NB4 (cell line): Measurements from ENCODE around the gene CLSTN2.

ENCODE experiments used
- DNase-seq: peaks from one replicate; pipeline ENCODE4 v3.0.0; 2010; ENCODE audit warnings: low read depth
- H3K4me3 ChIP-seq: one replicate; pipeline ENCODE4 v1.5.1; 2011; ENCODE audit warnings: mild to moderate bottlenecking, low read depth, low read length, moderate library complexity
- MYC ChIP-seq: IDR thresholded peaks from 2 replicates; pipeline ENCODE4 v1.6.1; 2011; ENCODE audit warnings: low read depth, low read length
- POLR2A ChIP-seq: IDR thresholded peaks from 2 replicates; pipeline ENCODE4 v1.6.1; 2011; ENCODE audit warnings: mild to moderate bottlenecking; ENCODE audit not compliant: insufficient read length; ENCODE audit errors: extremely low read depth
- TF ChIP-seq, protein P1 (sequence below): IDR thresholded peaks from 2 replicates; pipeline ENCODE4 v1.6.1; 2011; ENCODE audit warnings: low read depth, low read length
- TF ChIP-seq, protein P2 (sequence below): IDR thresholded peaks from one replicate; pipeline ENCODE4 v1.5.1; 2012; ENCODE audit warnings: low read depth, low read length

CLSTN2 gene

DNA sequence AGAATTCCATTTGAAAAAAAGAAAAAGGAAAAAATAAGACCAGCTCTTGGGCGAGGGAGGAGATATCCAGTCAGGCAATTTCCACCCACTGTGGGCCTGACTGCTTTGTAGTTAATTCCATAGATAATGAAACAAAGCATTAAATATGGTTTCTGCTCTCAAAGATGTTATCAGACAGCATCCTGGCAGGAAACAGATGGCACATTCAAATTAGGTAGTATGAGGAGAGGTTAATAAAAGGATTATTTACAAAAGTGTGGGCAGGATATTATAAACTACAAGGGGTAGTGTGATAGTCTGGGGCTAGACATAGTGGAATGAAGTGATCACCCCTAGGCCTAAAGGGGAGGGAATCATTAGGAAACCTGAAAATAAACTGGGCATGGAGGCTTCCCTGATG, 193.2 kb downstream of the CLSTN2 start:
- TF ChIP-seq MYC, result no peak
- TF ChIP-seq, protein P1, sequence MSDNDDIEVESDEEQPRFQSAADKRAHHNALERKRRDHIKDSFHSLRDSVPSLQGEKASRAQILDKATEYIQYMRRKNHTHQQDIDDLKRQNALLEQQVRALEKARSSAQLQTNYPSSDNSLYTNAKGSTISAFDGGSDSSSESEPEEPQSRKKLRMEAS, result no peak
- TF ChIP-seq, protein P2, sequence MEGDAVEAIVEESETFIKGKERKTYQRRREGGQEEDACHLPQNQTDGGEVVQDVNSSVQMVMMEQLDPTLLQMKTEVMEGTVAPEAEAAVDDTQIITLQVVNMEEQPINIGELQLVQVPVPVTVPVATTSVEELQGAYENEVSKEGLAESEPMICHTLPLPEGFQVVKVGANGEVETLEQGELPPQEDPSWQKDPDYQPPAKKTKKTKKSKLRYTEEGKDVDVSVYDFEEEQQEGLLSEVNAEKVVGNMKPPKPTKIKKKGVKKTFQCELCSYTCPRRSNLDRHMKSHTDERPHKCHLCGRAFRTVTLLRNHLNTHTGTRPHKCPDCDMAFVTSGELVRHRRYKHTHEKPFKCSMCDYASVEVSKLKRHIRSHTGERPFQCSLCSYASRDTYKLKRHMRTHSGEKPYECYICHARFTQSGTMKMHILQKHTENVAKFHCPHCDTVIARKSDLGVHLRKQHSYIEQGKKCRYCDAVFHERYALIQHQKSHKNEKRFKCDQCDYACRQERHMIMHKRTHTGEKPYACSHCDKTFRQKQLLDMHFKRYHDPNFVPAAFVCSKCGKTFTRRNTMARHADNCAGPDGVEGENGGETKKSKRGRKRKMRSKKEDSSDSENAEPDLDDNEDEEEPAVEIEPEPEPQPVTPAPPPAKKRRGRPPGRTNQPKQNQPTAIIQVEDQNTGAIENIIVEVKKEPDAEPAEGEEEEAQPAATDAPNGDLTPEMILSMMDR, result no peak
- H3K4me3 ChIP-seq, result no peak overlapping the region
- DNase-seq, result no peak

- peak; percentile 28 for DNase-seq
- TF ChIP-seq MYC, result no peak
- TF ChIP-seq, protein P1, result no peak
- TF ChIP-seq, protein P2, result peak; percentile 56
Measured at GRCh38 chr3:140128631-140129030, 193.6 kb downstream of the CLSTN2 start.

GRCh38 chr3:140129768-140130284, 194.8 kb downstream of the CLSTN2 start:
- DNase-seq, result no peak
- H3K4me3 ChIP-seq, result no peak overlapping the region
- TF ChIP-seq, protein P2, result no peak
- TF ChIP-seq, protein P1, result no peak
- TF ChIP-seq MYC, result no peak
- TF ChIP-seq POLR2A, result no peak

More at GRCh38 chr3:140128631-140129030, 193.6 kb downstream of the CLSTN2 start:
- no peak overlapping the region for H3K4me3 ChIP-seq

DNA sequence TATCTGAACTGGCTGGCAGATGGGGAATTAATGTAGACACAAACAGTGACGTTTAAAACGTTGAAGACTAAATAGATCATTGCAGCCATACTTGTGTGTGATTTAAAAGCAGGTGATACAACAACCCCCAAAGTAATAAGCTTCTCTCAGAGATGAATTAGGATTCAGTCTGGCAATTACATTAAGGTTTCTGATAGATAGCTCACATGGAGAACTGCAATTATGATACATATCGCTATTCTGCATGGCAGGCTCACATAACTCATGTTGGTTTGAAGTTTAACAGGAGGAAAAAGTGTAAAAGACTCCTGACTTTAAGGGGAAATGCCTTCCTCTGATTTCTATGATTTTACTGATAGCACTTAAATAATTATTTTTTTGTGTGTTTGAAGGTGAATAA, 196.9 kb downstream of the CLSTN2 start:
- TF ChIP-seq, protein P1, result no peak
- TF ChIP-seq MYC (no peak), POLR2A (no peak)
- TF ChIP-seq, protein P2, result no peak
- no peak for DNase-seq
- H3K4me3 ChIP-seq, result no peak overlapping the region

DNA sequence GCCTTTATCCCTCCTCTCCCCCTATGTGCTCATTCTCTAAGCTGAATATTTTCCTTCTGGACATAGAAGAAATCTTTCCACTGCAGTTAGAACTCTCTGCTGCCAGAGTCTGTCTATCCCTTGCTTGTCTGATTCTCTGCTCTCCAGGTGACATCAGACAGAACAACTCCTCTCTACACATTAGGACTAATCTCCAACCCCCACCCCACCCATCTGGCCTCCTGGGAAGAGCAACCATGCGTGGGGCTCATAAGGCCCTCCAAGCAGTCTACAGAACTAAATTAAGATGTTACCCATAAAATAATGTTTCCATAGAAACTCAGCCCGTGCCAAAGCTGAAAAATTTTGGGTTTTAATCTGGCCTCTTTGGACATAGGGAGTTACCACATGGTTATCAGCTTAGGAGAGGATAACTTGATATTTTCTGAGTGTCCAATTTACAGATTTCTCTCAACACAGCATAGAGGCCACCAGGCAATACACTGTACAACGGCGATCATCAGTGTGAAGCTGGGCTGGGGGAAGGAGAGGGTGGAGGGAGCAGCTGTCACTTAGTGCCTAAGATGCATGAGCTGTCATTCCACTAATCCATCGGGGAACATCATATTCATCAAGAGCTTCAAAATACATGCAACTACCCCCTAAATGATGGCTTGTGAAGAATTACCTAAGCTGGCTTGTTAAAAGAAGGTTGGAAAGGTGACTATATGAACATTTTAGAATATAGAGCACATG, 199.4 kb downstream of the CLSTN2 start:
- no peak overlapping the region for H3K4me3 ChIP-seq
- no peak for DNase-seq
- TF ChIP-seq, protein P1, result no peak
- TF ChIP-seq, protein P2, result no peak
